Natural killer cell (primary cell): ENCODE results near the gene CST8. TPM values are rescaled to one million over a fixed set of nuclear protein-coding genes. Genes with fewer than 3 reads are reported as not detected.

Experiments used
- ATAC-seq, 3 donors: fragments of 150-1000 bp in 2 of 3; fragments of 200-7000 bp in 1 of 3; cut with Tn5 transposase; 1 replicate in 1 of 3; 2 replicates in 2 of 3; pipeline ENCODE4 v1.10.0; 2021; ENCODE audit warnings: mild to moderate bottlenecking in 2 of 3, moderate library complexity in 2 of 3
- DNase-seq, 2 donors: peaks; one replicate each; pipeline versions ENCODE4 v3.0.0 to v3.0.0-alpha.2; 2013 to 2021; ENCODE audit warnings: mixed read lengths in 1 of 2
- H3K27ac ChIP-seq: one replicate; pipeline ENCODE4 v1.5.1; 2013; ENCODE audit warnings: mild to moderate bottlenecking, low read length
- H3K27me3 ChIP-seq: one replicate; pipeline ENCODE4 v1.6.1; 2013; ENCODE audit warnings: low read length; ENCODE audit not compliant: control insufficient read depth, insufficient read depth
- H3K36me3 ChIP-seq: one replicate; pipeline ENCODE4 v1.6.1; 2013; ENCODE audit warnings: low read length; ENCODE audit not compliant: control insufficient read depth, insufficient read depth
- H3K4me1 ChIP-seq: one replicate; pipeline ENCODE4 v1.6.1; 2013; ENCODE audit warnings: low read length; ENCODE audit not compliant: control insufficient read depth, insufficient read depth
- H3K4me3 ChIP-seq: one replicate; pipeline ENCODE4 v1.5.1; 2013; ENCODE audit warnings: low read length
- H3K9me3 ChIP-seq: one replicate; pipeline ENCODE4 v1.6.1; 2013; ENCODE audit warnings: low read length; ENCODE audit not compliant: control insufficient read depth, insufficient read depth
- H3K27ac Mint-ChIP-seq, 2 donors: one replicate each; pipeline ENCODE4 v1.8.0; 2022; ENCODE audit warnings: mild to moderate bottlenecking in 2 of 2, mixed read lengths in 2 of 2, moderate library complexity in 1 of 2
- H3K27me3 Mint-ChIP-seq, 2 donors: one replicate each; pipeline ENCODE4 v1.8.0; 2022; ENCODE audit warnings: low read depth in 2 of 2, mixed read lengths in 2 of 2
- H3K36me3 Mint-ChIP-seq: one replicate; pipeline ENCODE4 v1.8.0; 2022; ENCODE audit warnings: mixed read lengths
- H3K4me1 Mint-ChIP-seq, 2 donors: one replicate each; pipeline ENCODE4 v1.8.0; 2022; ENCODE audit warnings: mixed read lengths in 2 of 2
- H3K4me3 Mint-ChIP-seq: one replicate; pipeline ENCODE4 v1.8.0; 2022; ENCODE audit warnings: mild to moderate bottlenecking, moderate library complexity, mixed read lengths
- H3K9me3 Mint-ChIP-seq, 2 donors: one replicate each; pipeline ENCODE4 v1.8.0; 2022; ENCODE audit warnings: mixed read lengths in 2 of 2
- CTCF ChIP-seq: fragments of 200-600 bp; IDR thresholded peaks from one replicate; pipeline ENCODE4 v1.8.0; 2022; ENCODE audit warnings: antibody characterized with exemption
- WGBS: methylation state at CpG from one replicate; pipeline ENCODE4 v1.1.7; 2013; ENCODE audit warnings: missing lambda C conversion rate; ENCODE audit not compliant: insufficient coverage; 5-methylcytosine and 5-hydroxymethylcytosine counted together
- intact Hi-C: fragments of 100-400 bp; cut with micrococcal nuclease; formaldehyde crosslinking; loops from one replicate; pipeline ENCODE4 v1.14.2; 2022
- total RNA-seq, 4 donors: library from RNA; stranded (reverse); fragments of 120-200 nt in 1 of 4; gene quantifications; one replicate each; pipeline versions ENCODE4 v1.2.3 to v1.2.4, GENCODE V29; 2013 to 2022

Gene CST8
- total RNA-seq, 3 donors from 2014 or later (not counting 1 experiment from before 2014, with no cell fraction given), result not detected

GRCh38 chr20:23530937-23531567 lies 40.1 kb downstream of the CST8 start:
- peak overlapping the region; percentile 26 for H3K27ac ChIP-seq
- H3K27me3 ChIP-seq, result no peaks in the 10 kb centered on the region
- ATAC-seq (peak in 2 of 3 donors; percentile 31 to 36), DNase-seq (peak in 1 of 2 donors; percentile 13)
- TF ChIP-seq CTCF, result no peak
- Mint-ChIP-seq H3K27ac (peak overlapping the region; percentile 43 to 76), H3K9me3 (peaks cover 4 to 7% of the 10 kb centered on the region in 2 donors), H3K27me3 (no peaks in the 10 kb centered on the region), H3K4me3 (peak overlapping the region; percentile 17), H3K4me1 (peaks cover 19 to 25% of the 10 kb centered on the region in 2 donors), H3K36me3 (peaks cover 15% of the 10 kb centered on the region)
- 0% methylated on average over 1 of the region's 1 CpG for WGBS
- no peaks in the 10 kb centered on the region for H3K36me3 ChIP-seq
- peaks cover 10% of the 10 kb centered on the region for H3K9me3 ChIP-seq
- intact Hi-C loops, result no loop called here
- no peak overlapping the region for H3K4me3 ChIP-seq
- peaks cover 6% of the 10 kb centered on the region for H3K4me1 ChIP-seq

GRCh38 chr20:23532533-23532932 lies 41.6 kb downstream of the CST8 start:
- Histone ChIP-seq H3K36me3 (no peaks in the 10 kb centered on the region), H3K27ac (no peak overlapping the region), H3K4me1 (peaks cover 6% of the 10 kb centered on the region), H3K9me3 (peaks cover 10% of the 10 kb centered on the region), H3K4me3 (no peak overlapping the region), H3K27me3 (no peaks in the 10 kb centered on the region)
- WGBS, result no CpG with 5 or more reads among the region's 1 CpG
- intact Hi-C loops, result no loop called here
- no peak for DNase-seq
- H3K27ac Mint-ChIP-seq, result no peak overlapping the region
- ATAC-seq, result no peak
- H3K36me3 Mint-ChIP-seq, result peaks cover 15% of the 10 kb centered on the region
- no peak for TF ChIP-seq CTCF
- H3K4me3 Mint-ChIP-seq, result no peak overlapping the region
- H3K9me3 Mint-ChIP-seq, result peaks cover 4 to 5% of the 10 kb centered on the region in 2 donors
- no peaks in the 10 kb centered on the region for H3K27me3 Mint-ChIP-seq
- H3K4me1 Mint-ChIP-seq, result peaks cover 19 to 25% of the 10 kb centered on the region in 2 donors

- DNase-seq (no peak), ATAC-seq (no peak)
- H3K9me3 ChIP-seq, result peaks cover 9% of the 10 kb centered on the region
- H3K36me3 Mint-ChIP-seq, result peaks cover 12% of the 10 kb centered on the region
- H3K27ac ChIP-seq, result no peak overlapping the region
- intact Hi-C loops, result no loop called here
- no peaks in the 10 kb centered on the region for H3K27me3 ChIP-seq
- H3K4me3 Mint-ChIP-seq, result no peak overlapping the region
- no peak overlapping the region for H3K27ac Mint-ChIP-seq
- H3K27me3 Mint-ChIP-seq, result no peaks in the 10 kb centered on the region
- TF ChIP-seq CTCF, result no peak
- no peaks in the 10 kb centered on the region for H3K36me3 ChIP-seq
- H3K4me3 ChIP-seq, result no peak overlapping the region
- H3K9me3 Mint-ChIP-seq, result peaks cover 4 to 5% of the 10 kb centered on the region in 2 donors
- H3K4me1 ChIP-seq, result peaks cover 6% of the 10 kb centered on the region
- H3K4me1 Mint-ChIP-seq, result peaks cover 19 to 25% of the 10 kb centered on the region in 2 donors
Measured at GRCh38 chr20:23533161-23533560, 42.2 kb downstream of the CST8 start.
